Measurements from ENCODE around the gene NDEL1. TPM values are rescaled to one million over a fixed set of nuclear protein-coding genes. Genes with fewer than 3 reads are reported as not detected.

Gene NDEL1
- total RNA-seq, 1 experiment from 2014 or later: 71.1 TPM

DNA sequence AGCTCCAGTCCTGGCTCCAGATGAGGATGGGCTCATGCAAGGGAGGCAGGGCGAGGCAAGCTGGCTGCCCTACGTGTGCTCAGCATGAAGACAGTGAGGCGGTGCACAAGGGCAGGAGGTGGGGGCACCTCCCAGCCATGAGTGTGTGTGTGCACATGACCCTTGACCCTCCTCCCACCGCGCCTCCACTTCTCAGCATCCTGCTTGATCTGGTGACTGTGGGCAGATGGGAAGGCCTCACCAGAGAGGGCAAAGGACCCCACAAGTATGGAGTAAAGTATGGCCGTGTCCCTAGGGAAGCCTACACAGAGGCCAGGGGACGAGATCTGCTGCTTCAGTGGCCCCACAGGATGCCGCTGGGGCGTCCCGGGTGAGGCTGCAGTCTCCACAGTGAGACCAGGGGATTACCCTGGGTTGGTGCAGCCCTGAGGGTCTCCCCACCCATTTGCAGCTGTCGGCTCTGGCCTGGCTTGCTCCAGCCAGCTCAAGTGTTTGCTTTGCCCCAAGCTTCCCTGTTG is 30.1 kb upstream of the NDEL1 start:
- H3K4me1 ChIP-seq (ENCODE audit: insufficient read depth, low read length, poor library complexity, severe bottlenecking): no peaks in the 10 kb centered on the region
- peaks cover 5% of the 10 kb centered on the region for H3K27me3 ChIP-seq (replicated peaks; ENCODE audit: insufficient read depth, low read depth, low read length, poor library complexity)
- no peak overlapping the region for H3K27ac ChIP-seq (ENCODE audit: low read depth, low read length, poor library complexity, severe bottlenecking)
- no peak for DNase-seq (ENCODE audit: low spot score)
- no peaks in the 10 kb centered on the region for H3K9me3 ChIP-seq (ENCODE audit: low read depth, low read length, poor library complexity, severe bottlenecking)
- no peaks in the 10 kb centered on the region for H3K36me3 ChIP-seq (ENCODE audit: insufficient read depth, low read length, poor library complexity, severe bottlenecking)
- no peak overlapping the region for H3K4me3 ChIP-seq (ENCODE audit: low read depth, low read length, poor library complexity, severe bottlenecking)
- ChIA-PET POLR2A (ENCODE audit: low non-redundant PET) (no interaction called here), CTCF (interaction anchor here (0.6 kb wide), 1 partner anchor 22 kb away, joined by 3 read pairs; no protein-coding TSS in a partner anchor)
- no peak for TF ChIP-seq EZH2 (IDR thresholded peaks at IDR 0.05; ENCODE audit: borderline replicate concordance, low read depth, low read length, poor library complexity, severe bottlenecking)
- TF ChIP-seq, protein P1, sequence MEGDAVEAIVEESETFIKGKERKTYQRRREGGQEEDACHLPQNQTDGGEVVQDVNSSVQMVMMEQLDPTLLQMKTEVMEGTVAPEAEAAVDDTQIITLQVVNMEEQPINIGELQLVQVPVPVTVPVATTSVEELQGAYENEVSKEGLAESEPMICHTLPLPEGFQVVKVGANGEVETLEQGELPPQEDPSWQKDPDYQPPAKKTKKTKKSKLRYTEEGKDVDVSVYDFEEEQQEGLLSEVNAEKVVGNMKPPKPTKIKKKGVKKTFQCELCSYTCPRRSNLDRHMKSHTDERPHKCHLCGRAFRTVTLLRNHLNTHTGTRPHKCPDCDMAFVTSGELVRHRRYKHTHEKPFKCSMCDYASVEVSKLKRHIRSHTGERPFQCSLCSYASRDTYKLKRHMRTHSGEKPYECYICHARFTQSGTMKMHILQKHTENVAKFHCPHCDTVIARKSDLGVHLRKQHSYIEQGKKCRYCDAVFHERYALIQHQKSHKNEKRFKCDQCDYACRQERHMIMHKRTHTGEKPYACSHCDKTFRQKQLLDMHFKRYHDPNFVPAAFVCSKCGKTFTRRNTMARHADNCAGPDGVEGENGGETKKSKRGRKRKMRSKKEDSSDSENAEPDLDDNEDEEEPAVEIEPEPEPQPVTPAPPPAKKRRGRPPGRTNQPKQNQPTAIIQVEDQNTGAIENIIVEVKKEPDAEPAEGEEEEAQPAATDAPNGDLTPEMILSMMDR (conservative IDR thresholded peaks at IDR 0.05; ENCODE audit: low read depth, low read length): no peak
- intact Hi-C loops (cut with micrococcal nuclease; ENCODE audit: unreplicated experiment): no loop called here
- BruUV-seq (replicated peaks): no TSS peak

- BruUV-seq (replicated peaks): no TSS peak
- POLR2A ChIA-PET (ENCODE audit: low non-redundant PET): no interaction called here
- Histone ChIP-seq H3K27ac (ENCODE audit: low read depth, low read length, poor library complexity, severe bottlenecking) (no peak overlapping the region), H3K36me3 (ENCODE audit: insufficient read depth, low read length, poor library complexity, severe bottlenecking) (no peaks in the 10 kb centered on the region), H3K4me3 (ENCODE audit: low read depth, low read length, poor library complexity, severe bottlenecking) (no peak overlapping the region), H3K4me1 (ENCODE audit: insufficient read depth, low read length, poor library complexity, severe bottlenecking) (no peaks in the 10 kb centered on the region), H3K9me3 (ENCODE audit: low read depth, low read length, poor library complexity, severe bottlenecking) (no peaks in the 10 kb centered on the region), H3K27me3 (replicated peaks; ENCODE audit: insufficient read depth, low read depth, low read length, poor library complexity) (no peaks in the 10 kb centered on the region)
- intact Hi-C loops (cut with micrococcal nuclease; ENCODE audit: unreplicated experiment): no loop called here
- DNase-seq (ENCODE audit: low spot score): no peak
- TF ChIP-seq EZH2 (IDR thresholded peaks at IDR 0.05; ENCODE audit: borderline replicate concordance, low read depth, low read length, poor library complexity, severe bottlenecking): no peak
- TF ChIP-seq, protein P1 (conservative IDR thresholded peaks at IDR 0.05; ENCODE audit: low read depth, low read length): no peak
- CTCF ChIA-PET: no interaction called here
These were observed 29.5 kb upstream of the NDEL1 start for GRCh38 chr17:8406174-8406573.

DNA sequence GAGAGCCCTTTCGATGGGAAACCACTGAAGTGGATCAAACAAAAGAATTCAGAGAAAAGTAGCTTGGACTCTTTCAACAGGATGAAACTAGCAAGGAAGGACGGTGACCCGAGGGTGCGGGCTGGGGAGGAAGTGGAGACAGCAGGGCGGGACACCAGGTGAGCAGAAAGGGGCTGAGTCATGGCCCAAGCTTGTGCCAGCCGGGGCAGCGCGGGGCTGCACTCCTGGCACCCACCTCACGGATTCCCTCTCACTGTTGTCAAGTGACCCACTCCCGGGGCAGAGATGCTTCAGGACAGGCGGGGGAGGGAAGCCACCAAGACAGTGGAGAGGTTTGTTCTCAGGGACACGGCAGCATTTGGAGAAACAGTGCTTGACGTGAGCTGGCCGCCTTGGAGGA is 27.3 kb upstream of the NDEL1 start:
- Histone ChIP-seq H3K4me3 (ENCODE audit: low read depth, low read length, poor library complexity, severe bottlenecking) (no peak overlapping the region), H3K36me3 (ENCODE audit: insufficient read depth, low read length, poor library complexity, severe bottlenecking) (no peaks in the 10 kb centered on the region), H3K27me3 (replicated peaks; ENCODE audit: insufficient read depth, low read depth, low read length, poor library complexity) (no peaks in the 10 kb centered on the region), H3K4me1 (ENCODE audit: insufficient read depth, low read length, poor library complexity, severe bottlenecking) (no peaks in the 10 kb centered on the region), H3K9me3 (ENCODE audit: low read depth, low read length, poor library complexity, severe bottlenecking) (no peaks in the 10 kb centered on the region), H3K27ac (ENCODE audit: low read depth, low read length, poor library complexity, severe bottlenecking) (no peak overlapping the region)
- CTCF ChIA-PET: interaction anchor here (0.7 kb wide), 1 partner anchor 17 kb away, joined by 6 read pairs; no protein-coding TSS in a partner anchor
- POLR2A ChIA-PET (ENCODE audit: low non-redundant PET): no interaction called here
- BruUV-seq (replicated peaks): no TSS peak
- DNase-seq (ENCODE audit: low spot score): no peak
- intact Hi-C loops (cut with micrococcal nuclease; ENCODE audit: unreplicated experiment): no loop called here
- no peak for TF ChIP-seq EZH2 (IDR thresholded peaks at IDR 0.05; ENCODE audit: borderline replicate concordance, low read depth, low read length, poor library complexity, severe bottlenecking)
- TF ChIP-seq, protein P1 (conservative IDR thresholded peaks at IDR 0.05; ENCODE audit: low read depth, low read length): no peak

Measured in A673 (cell line).